C4-2B (cell line): Measurements from ENCODE around the gene JDP2.

Experiments
- H3K27ac ChIP-seq: fragments of 450-650 bp; 2 replicates; pipeline ENCODE4 v1.5.1; 2017
- ZFX ChIP-seq: fragments of 450-650 bp; IDR thresholded peaks from 2 replicates; pipeline ENCODE4 v1.6.1; 2017
- TF ChIP-seq, protein P1 (sequence below): fragments of 450-650 bp; conservative IDR thresholded peaks from 2 replicates; pipeline ENCODE4 v1.5.1; 2017; ENCODE audit warnings: mild to moderate bottlenecking

JDP2 gene

DNA sequence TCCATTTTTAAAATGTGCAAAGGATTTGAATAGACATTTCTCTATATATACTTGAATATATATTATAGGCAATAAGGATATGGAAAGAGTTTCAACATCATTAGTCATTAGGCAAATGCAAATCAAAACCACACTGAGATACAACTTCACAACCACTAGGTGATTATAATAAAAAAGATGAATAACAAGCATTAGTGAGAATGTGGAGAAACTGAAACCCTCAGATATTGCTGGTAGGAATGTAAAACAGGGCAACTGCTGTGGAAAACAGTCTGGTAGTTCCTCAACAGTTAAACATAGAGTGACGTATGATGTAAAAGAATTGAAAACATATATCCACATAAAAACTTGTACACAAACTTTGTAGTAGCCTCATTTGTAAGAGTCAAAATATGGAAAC, 82.7 kb downstream of the JDP2 start:
- no peak overlapping the region for H3K27ac ChIP-seq
- TF ChIP-seq, protein P1, sequence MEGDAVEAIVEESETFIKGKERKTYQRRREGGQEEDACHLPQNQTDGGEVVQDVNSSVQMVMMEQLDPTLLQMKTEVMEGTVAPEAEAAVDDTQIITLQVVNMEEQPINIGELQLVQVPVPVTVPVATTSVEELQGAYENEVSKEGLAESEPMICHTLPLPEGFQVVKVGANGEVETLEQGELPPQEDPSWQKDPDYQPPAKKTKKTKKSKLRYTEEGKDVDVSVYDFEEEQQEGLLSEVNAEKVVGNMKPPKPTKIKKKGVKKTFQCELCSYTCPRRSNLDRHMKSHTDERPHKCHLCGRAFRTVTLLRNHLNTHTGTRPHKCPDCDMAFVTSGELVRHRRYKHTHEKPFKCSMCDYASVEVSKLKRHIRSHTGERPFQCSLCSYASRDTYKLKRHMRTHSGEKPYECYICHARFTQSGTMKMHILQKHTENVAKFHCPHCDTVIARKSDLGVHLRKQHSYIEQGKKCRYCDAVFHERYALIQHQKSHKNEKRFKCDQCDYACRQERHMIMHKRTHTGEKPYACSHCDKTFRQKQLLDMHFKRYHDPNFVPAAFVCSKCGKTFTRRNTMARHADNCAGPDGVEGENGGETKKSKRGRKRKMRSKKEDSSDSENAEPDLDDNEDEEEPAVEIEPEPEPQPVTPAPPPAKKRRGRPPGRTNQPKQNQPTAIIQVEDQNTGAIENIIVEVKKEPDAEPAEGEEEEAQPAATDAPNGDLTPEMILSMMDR = no peak
- TF ChIP-seq ZFX = no peak

DNA sequence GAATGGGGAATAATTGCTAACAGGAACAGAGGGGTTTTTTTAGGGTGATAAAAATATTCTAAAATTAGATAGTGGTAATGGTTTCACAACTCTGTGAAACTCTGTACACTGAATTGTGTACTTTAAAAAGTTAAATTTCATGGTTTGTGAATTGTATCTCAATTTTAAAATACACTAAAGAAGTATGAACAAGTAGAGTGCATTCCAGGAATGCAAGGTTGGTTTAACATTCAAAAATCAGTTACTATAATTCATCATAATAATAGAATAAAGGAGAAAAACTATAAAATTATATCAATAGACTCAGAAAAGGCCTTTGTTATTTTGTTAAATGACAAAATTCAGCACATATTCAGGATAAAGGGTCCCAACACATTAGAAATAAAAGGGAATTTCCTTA, 83.4 kb downstream of the JDP2 start:
- no peak overlapping the region for H3K27ac ChIP-seq
- TF ChIP-seq, protein P1 = no peak
- no peak for TF ChIP-seq ZFX

DNA sequence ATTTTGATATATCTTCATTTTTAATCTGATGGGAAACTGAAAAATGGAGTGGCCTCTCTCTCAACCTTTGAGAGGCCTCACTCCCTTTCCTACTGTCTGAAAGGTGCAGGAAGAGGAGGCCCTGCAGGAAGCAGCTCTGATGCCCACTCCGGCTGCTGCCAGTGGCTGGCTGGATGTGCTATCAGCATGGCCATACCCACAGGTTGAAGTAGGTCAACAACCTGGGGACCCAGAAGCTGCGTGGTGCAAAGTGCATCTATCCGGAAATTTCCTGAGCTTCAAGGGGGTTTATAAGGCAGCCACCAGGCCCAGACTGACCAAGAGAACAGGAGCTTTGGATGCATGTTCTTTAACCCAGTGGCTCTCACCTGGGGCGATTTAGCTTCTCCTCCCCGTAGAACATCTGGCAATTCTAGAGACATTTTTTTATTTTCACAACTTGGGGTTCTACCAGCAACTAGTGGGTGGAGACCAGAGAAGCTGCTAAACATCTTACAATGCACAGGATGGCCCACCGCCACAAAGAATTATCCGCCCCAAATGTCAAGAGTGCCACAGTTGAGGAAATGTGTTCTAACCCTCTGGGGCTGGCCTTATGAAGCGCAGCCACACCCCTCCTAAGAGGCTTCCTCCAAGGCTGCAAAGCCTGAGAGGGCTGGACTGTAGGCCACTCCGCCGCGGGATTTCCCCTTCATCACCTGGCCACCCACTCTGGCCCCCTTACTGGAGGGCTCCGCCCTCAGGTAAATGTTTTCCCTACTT, 86.3 kb downstream of the JDP2 start:
- TF ChIP-seq ZFX = no peak
- TF ChIP-seq, protein P1 = no peak
- no peak overlapping the region for H3K27ac ChIP-seq

DNA sequence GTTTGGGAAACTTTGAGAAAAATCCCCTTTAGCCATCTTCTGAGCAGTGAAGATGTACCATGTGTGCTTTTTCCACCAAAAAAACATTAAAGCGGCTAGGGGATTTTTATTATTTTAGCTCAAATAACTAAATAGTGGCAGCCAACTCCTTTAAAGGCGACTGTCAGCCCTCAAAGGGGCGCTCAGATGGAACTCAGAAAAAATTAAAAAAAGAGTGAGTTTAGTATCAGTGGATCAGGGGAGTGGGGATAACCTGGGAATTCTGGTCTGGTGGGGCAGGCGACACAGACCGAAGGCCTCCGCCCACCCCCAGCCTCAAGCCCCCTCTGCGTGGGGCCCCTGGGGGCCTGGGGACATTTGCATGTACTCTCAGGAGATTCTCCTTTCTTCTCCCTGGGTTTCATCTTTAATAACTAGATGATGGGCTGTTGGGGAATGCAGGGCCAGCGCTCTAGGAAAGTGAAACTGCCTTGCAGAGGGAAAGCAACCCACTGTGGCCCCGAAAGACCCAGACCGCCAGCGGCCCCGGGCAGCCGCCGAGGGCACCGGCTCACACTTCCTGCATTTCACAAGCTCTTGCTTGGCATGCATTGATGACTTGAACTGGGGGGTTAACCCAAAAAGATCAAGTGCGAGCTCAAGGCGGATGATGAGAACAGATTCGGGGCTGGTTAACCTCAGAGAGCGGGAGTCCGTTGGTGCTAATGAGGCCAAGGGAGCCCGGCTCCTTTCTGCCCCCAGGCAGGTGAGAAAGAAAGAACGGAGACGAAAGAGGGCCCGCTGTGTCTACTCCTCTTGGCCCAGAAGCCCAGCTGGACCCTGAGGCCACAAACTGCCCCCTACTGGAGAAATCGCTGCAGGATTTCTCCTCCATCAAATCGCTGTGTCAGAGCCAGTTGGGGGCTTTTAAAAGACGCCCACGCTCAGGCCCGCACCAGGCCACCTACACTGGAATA, 87.1 kb downstream of the JDP2 start:
- no peak overlapping the region for H3K27ac ChIP-seq
- TF ChIP-seq ZFX = no peak
- TF ChIP-seq, protein P1 = no peak

DNA sequence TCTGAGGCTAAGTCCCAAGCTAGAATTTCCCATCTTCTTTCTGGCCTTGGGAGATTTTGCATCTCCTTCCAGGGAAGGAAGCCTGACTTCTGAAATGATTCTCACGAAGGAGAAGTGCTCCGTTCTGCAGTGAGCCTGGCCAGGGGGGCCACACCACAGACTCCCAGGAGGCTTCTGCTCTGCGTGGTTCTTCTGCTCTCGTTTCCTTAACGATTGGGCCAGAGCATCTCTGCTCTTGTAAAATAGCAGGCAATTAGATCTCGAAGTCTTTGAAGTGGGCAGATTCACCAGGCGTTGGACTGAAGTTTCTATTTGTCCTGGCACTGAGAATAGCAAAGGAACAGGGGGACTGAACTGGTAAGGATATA, 87.8 kb downstream of the JDP2 start:
- H3K27ac ChIP-seq = no peak overlapping the region
- TF ChIP-seq, protein P1 = no peak

DNA sequence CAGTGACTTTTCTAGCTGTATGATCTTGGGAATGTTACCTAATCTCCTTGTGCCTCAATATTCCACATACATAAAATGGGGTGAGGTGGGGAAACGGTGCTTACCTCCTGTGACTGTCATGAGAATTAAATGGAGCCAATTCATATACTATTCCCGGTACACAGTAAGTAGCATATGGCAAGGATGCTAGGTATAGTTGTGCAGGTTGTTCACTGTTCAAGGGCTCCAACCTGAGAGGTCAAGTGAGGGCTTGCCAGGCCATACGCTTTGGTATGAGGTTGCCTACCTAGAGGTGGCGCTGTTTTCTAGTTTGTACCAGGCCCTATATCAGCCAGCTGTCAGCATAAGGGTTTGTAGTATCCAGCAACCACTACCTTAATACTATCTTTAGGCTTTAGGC, 90.8 kb downstream of the JDP2 start:
- H3K27ac ChIP-seq = no peak overlapping the region
- no peak for TF ChIP-seq ZFX
- TF ChIP-seq, protein P1 = peak; percentile 40

DNA sequence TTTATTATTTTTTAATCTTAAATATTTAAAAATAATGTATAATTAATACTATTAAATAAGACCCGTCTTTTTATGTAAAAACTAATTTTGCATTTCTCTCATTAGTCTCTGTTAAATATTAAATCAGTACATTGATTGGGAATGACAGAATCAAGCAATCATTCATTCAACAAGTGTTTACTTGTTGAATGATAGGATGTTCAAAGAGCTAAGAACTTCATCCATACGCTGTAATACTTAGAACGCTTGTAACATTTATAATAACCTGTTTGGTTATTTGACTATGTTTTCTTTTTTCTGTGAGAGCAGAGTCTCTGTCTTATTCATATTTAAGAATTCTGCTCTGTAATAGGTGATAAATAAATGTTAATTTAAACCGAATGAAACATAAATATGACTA, 91.6 kb downstream of the JDP2 start:
- TF ChIP-seq, protein P1 = no peak
- TF ChIP-seq ZFX = no peak
- H3K27ac ChIP-seq = no peak overlapping the region
